T-helper 1 cell (primary cell): ENCODE results near the gene PLPP1.
A peak's percentile ranks its signal among the peaks of the same experiment; 100 is the strongest.

Experiments used
- DNase-seq, 5 donors: peaks; one replicate each; pipeline ENCODE4 v3.0.0-alpha.2; 2012 to 2020

PLPP1 gene

DNA sequence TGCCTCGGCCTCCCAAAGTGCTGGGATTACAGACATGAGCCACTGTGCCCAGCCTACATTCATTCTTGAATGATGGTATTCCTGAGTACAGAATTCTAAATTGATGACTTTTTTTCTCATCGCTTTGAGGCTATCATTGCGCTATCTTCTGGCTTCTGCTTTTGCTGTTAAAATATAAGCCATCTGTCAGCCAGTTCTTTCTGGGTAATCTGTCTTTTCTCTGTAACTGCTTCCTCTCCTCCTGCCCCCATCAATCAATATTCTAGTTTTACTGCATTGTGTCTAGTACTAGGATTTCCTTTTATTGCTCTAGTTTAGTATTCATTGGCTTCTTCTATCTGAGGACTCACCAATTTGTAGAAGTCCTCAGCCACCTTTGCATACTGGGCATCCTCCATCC lies 89.0 kb downstream of the PLPP1 start:
- no peak for DNase-seq

DNA sequence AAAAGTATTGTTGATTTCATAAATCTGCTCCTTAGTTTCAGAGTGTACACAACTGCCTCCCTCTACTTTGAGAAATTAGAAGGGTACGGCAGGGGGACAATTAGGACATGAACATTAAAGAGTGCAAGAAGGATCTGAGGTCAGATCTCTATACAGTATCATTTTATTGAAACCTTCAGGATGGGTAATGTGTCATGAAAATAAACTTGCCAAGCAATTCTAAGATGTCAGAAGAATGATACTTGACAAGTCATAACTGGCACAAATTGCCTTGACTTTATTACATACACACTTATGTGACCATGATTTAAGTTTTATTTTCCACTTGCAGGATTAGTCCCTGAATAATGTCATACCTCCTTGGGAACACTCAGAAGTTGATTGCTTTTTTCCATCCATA lies 92.8 kb downstream of the PLPP1 start:
- DNase-seq: no peak

DNA sequence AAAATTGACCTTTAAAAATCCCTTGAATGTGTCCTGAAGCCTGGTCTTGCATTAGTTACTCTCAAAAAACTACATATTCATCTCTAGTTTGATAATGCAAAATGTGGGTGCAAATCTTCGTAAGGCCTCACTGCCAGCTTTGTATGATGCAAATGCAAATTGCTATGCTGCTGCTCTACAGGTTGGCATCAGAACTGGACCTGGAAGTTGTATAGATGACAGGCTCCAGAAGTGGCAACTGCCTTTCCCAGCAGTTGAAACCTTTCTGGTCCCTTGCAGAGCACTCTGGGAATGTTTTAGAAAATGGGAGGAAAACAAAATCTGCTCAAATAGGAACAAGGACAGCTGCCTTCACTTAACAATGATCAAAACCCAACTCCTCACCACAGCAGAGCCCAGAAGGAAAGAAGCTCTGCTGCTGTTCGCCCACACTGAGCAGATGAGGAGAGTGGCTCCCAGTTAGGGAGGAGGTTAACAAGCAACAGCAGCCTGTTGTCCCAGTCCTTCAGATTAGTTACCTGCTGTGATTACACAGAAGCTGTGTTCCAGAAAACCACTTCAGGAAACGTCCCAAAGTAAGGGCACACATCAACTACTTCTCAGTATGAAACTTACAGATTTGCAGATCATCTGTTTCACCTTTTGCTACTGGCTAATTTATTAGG lies 93.5 kb downstream of the PLPP1 start:
- DNase-seq: no peak

DNA sequence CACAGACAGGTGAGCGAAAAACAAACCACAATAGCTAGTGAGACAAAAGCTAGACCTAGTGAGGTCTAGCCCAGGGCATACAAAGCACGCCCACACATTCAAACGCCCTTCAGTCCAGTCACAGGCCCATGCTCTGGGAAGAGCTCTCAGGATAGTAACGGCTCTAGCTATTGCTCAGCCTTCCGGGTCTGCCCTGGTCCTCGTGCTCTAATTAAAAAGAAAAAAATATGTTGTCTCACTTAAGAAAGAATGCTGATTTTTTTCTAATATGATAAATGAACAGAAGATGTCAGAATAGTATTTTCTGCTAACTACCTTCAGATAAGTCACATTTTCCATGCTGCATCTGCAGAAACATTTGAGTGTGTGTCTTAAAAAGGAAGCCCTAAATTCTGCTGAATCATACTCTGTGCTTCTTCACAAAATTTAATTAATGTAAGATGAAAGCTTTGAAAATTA lies 94.5 kb downstream of the PLPP1 start:
- DNase-seq: peak in 1 of 5 donors; percentile 37

DNA sequence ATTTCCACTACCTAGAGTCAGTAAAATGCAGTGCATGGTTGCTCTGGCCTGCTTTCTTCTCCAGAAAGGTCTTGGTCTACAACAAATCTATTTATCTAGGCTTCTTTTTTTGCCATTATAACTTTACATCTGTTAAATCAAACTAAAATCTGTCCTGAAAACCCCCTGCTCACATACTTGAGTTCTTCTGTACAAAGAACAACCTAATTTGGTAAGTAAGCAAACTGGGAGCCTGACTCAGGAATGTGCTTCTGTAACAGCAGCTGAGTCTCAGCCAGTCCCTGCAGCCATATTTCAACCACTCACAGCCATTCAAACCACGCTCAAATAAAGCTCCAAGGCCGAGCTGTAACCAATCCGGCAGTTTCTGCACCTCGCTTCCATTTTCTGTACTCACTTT lies 95.8 kb downstream of the PLPP1 start:
- DNase-seq: no peak

DNA sequence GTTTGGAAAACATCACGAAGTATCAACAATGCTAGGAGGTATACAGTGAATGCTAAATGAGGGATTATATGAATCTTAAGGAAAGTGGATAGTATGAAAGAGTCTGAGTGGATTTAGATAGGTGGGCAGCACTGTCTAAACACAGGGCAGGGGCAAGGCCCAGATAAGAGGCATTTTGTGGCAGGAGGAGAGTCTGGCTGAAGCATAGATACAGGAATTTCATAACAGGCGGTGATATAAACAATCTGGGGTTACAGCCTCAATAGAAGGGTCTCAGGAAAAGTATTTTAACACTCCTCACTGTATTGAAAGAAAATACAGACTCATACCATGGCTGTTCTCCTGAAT lies 96.9 kb downstream of the PLPP1 start:
- DNase-seq: no peak

DNA sequence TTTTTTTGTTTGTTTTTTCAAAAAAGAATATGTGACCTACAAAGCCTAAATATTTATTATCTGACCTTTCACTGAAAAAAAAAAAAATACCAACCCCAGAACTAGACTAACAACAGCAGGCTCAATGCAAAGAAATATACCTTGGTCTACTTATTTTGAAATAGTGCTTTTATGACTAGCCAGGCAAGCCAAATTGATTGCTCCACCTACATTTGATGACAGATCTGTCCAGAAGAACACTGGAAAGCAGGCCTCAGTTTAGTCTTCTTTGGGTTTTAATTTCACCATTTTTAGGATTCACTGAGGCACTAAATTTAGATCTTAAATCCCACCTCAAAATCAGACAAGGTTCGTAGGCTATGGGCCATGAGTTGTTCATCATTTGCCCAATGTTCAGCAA lies 97.3 kb downstream of the PLPP1 start:
- DNase-seq: no peak

DNA sequence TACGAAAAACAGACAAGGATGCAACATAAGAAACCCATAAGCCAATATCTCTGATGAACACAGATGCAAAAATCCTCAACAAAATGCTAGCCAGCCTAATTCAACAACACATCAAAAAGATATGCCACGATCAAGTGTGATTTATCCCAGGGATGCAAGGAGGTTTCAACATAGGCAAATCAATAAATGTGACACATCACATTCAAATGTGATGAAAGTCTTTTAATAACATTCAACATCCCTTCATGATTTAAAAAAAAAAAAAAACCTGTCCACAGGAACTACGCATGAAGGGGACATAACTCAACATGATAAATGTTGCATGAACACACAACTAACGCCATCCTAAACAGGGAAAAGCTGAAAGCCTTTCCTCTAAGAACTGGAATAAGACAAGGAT lies 102.2 kb downstream of the PLPP1 start:
- DNase-seq: no peak

DNA sequence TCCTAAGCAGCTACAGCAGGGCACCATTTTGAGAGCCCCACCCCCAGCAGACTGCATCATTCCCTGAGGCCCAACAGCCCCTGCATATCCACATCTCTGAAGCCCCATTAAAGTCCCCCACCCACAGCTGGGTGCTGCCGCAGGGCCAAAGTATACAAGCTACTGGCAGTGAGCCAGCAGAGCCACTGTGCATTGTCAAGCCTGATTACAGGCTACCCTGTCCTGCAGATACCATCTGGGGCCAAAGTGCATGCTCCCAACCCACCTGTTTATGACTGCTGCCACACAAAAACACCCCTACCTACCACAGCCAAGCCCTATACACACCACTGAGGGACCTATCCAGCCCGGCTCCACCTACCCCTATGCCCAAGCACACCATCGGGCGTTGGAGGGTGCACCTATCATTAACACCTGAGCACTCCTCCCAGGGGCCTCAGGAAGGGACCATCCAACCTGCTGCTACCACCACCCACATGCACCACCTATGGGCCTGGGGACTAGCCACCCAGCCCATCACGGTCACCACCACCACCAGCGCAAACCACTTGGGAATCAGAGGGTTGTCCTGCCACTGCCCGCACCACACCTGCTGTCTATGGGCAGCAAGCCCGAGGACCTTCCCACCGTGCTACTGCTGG lies 105.0 kb downstream of the PLPP1 start:
- DNase-seq: no peak

DNA sequence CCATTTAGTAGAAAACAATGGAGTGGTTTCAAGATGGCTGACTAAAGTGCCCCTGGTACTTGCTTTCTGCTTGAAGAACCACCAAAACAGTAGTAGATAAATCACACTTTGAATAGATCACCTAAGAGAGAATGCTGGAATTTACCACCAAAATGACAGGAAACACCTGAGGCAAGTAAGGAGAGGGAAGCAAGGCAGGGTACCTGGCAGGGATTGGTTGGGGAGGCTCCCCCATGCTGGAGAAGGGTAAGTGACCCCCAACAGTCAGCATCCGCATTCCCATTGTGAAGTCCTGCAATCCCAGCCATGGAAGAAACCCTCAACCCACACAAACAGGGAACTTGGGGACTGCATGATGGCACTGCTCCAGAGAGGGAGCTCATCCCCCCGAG lies 105.5 kb downstream of the PLPP1 start:
- no peak for DNase-seq

DNA sequence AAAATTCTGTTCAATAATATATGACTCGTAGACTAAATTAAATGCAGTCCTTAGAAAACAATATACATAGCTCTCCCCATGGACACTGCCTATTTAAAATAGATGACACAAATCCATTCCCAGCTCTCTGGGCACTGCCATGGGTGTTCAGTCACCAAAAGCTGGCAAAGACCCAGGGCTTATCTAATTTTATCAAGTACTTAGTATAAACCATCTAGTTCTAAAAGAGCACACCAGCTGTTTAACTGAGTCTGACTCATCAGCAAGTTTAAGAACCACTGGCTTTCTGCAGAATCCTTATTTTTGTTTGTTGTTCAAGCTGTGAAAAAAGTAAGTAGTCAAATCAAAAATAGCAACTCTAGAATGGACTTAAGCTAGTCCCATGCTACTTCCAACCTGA lies 107.6 kb downstream of the PLPP1 start:
- DNase-seq: no peak

DNA sequence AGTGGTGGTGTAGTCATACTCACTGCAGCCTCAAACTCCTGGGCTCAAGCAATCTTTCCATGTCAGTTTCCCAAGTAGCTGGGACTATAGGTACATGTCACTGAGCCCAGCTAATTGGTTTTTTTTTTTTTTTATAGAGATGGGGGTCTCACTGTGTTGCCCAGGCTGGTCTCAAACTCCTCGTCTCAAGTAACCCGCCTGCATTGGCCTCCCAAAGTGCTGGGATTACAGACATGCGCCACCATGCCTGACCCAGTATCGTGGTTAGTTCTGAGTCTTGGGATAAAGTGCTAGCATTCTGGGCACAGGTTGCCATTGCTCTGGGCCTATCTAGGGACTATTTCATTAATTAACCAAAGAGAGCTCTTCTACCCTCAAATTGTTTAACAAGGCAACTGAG lies 108.3 kb downstream of the PLPP1 start:
- DNase-seq: no peak

DNA sequence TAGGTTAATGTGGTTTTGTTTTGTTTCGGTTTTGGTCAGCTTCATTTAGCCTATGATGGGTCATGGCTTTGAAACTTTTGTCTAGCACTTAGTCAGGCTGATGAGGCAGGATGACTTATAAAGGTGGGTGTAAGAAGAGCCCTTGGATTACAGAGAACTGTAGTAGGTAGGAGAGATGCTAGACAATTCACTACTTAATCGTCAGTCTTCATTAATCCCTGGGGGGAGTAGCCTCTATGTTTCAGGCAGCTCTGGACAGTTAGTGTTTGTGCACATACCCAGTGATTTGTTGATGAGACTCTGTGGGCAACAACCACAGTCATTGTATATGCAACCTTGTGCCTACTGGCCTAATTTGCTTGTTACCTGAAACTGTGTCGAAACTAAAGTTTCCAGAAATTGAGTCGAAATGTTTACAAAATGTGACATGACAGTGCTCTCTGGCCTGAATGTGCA lies 113.7 kb downstream of the PLPP1 start:
- peak in 1 of 5 donors; percentile 76 for DNase-seq

DNA sequence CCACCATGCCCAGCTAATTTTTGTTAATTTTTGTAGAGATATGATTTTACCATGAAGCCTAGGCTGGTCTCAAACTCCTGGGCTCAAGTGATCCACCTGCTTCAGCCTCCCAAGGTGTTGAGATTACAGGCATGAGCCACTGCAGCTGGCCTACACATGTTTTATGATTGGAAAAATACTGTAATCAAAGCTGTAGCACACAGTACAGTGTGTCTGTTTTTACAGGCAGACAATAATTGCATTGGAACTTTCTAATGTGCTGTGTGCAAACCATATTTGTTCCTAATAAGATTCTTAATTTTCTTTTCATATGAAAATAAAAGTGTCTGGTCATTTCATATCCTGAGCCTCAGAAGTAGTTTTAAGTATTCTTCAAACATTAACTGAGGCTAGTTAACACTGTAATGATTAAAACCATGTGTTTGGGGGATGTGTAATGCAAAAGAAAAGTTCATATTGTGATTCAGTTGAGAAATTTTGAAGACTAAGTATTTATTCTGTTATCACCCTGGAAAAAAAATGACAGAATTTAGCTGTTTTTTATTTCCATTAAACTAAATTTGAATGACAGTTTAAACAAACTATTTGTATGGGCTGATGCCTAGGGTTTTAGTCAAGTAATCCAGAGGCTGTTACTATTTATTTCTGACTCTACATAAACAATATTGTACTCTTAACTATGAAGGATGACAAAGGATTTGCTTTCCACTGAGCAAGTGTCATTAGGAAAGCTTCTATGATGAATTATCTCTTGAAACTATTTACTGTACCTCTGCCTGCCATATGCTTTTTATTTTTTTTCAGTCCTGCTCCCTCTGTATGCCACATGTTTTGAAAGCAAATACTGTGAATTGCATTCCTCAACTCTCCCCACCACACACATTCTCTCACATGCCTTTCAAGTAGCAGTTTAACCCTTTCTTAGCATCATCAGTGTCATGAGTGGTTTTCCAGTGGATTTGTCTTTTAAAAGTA lies 115.5 kb downstream of the PLPP1 start:
- DNase-seq: no peak

DNA sequence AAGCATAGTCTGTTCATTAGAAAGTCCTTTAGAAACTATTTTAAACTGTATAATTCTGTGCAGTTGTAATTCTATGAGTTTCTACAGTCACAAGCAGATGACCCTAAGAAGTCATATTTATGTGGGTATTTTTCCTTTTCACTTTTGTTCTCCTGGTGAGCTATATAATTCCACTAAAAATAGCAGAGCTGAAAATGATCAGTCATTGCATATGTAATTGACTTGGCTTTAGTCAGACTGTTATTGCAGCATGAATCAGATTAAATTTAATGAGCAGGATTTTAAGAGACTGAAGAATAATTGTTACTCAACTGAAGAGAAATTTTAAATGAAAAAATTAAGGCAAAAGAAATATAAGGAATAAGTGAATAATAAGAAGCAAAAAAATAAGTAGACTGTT lies 118.5 kb downstream of the PLPP1 start:
- no peak for DNase-seq

DNA sequence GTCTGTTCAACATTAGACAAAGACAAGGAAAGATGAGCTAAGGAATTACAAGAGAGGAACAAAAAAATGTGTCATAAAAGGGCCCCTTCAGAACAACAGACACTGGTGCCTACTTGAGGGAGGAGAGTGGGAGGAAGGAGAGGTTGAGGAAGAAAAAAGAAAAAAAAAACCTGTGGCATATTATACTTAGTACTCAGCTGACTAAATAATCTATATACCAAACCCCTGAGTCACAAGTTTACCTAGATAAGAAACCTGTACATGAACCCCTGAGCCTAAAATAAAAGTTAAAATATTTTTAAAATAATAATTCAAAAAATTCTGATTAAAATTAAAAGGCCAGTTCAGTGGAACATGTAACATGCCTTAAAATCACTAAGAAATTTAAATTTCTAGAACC lies 119.7 kb downstream of the PLPP1 start:
- DNase-seq: no peak

DNA sequence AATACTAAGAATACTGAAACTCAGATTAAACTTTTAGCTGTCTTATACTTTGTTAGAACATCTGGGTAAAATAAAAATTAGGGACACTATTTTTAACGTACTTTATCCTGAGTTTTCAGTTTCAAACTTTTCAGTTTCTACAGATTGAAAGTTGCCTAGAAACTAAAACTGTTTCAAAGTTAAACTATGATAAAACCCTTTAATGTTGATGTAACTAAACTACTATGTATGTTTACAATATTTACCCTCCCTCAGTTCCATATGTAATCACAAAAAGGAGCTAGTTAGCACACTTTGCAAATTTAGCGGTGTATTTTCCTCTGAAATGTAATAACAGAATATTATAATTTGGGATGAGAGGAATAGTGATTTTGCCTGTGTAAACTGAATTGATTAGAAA lies 121.1 kb downstream of the PLPP1 start:
- DNase-seq: no peak

DNA sequence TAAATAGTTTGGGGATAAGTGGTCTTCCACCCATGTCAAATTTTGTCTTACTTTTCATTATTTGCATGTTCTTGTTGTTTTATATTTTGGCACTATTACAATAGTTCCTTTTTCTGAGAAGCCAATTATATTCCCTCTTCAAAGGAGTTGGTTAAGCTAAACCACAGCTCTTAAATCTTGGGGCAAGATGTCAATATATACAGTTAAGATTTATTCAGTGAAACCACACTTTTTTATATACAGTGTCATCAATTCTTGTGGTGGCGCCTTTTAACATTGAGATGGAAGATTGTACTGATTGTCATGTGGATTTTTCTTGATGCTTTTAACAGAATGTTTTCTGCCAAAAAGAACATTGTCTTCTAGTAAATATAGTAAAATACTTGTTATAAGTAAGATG lies 122.9 kb downstream of the PLPP1 start:
- DNase-seq: no peak

DNA sequence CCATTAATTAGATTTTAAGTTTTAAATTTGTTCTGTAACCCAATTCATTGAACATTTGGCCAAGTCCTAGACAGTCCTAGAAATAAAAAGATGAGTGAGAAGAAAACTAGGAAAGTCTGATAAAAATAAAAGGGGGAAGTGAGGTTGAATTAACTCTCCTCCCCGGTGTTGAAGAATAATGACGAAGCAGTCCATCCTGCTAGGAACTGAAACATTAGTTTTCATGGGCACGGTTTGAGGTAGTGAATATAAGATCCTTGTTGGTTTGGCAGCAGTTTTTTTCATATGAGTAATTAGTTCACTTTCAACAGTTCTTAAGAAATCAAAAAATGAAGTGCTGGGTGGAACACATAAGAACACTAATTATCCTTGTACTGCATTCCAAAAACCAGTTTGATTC lies 123.9 kb downstream of the PLPP1 start:
- DNase-seq: no peak

DNA sequence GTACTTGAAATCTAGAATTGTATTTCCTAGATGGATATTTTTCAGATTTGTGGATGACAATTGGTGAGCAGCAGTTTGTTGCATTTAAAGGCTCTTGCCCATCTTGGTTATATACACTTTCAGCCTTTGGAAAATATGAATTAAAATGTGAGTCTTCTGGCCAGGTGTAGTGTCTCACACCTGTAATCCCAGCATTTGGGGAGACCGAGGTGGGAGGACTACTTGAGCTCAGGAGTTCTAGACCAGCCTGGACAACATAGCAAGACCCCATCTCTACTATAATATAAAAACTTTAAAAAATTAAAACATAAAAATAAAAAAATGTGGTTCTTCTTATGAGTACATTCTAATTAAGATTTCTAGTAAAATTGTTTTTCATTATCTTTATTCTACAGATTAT lies 125.0 kb downstream of the PLPP1 start:
- no peak for DNase-seq

DNA sequence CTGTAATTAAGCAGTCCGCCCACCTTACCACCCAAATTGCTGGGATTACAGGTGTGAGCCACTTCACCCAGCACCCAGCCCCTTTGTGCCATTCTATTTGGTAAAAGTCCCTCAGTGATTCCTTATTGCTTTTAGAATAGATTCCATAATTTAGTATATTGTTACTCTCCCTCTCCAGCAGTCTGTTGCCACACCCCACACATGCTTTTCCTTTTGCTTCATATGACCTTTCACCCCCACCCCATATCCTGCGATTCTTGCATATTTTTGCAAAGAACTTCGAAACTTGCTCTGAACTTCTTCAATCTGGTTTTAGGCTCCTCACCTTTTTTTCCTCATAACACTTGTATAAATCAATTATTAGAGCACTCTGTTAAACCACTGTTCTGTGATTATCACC lies 126.8 kb downstream of the PLPP1 start:
- no peak for DNase-seq

DNA sequence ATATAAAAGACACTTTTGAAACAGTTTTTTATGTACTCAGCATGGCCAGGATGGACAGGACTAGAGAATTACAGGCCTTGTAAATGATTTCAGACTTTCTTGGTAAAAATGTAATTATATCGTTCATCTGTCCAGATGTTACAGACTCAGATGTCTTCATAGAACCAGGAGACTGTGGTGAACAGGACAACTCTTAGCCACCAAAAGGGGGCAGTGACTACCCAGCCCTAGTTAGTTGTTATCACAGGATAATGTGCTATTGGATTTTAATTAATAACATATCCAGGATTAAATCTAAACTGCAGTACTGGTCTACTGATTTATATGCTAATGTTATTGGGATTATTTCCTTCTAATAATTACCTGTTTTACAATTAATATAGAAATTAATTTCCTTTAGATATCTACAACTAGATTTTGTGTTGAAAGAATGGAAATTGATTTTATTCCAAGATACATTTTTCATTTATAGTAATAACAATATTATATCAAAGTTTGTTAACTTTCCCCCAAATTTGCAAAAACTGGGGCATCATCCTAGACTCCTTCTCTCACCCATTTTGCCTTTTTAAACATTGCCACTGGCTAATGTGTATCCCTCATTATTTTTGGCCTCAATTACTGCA lies 127.6 kb downstream of the PLPP1 start:
- peak in 2 of 5 donors; percentile 3 to 12 for DNase-seq

DNA sequence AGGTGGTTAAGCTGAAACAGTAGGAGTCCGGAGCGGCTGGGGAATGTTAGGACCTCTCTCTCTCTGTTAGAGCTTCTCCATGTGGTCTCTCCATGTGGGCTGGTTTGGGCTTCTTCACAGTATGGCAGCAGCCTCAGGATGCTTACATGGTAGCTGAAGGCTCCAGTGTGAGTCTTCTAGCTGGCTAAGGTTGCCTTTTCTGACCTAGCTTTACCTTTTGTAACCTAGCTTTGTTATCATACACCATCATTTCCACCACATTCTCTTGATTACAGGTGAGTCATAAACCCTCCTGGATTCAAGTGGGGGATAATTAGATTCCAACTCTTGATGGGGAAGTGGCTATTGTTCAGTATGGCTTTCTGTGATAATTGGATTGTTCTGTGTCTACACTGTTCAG lies 128.5 kb downstream of the PLPP1 start:
- no peak for DNase-seq
